SU-DHL-6 (cell line): ENCODE measurements around the gene COPS9.

Experiments
- H2AFZ ChIP-seq: fragments of 200-600 bp; sonication (generic); 2 replicates; pipeline ENCODE4 v1.6.1; 2014; ENCODE audit warnings: low read depth, mild to moderate bottlenecking, moderate library complexity, mixed read lengths, antibody characterized with exemption, low read length; ENCODE audit not compliant: severe bottlenecking
- H3F3A ChIP-seq: fragments of 200-600 bp; shearing (Covaris generic); 2 replicates; pipeline ENCODE4 v1.6.0; 2016; ENCODE audit warnings: antibody characterized with exemption, mild to moderate bottlenecking; ENCODE audit not compliant: insufficient read depth
- H3K27ac ChIP-seq: fragments of 200-600 bp; sonication (generic); 2 replicates; pipeline ENCODE4 v1.5.1; 2016; ENCODE audit warnings: low read depth, mild to moderate bottlenecking, low read length, moderate library complexity, mixed read lengths
- H3K27me3 ChIP-seq: fragments of 200-600 bp; sonication (generic), shearing (Covaris generic); 2 replicates; pipeline ENCODE4 v1.6.0; 2014; ENCODE audit warnings: mild to moderate bottlenecking, low read length
- H3K36me3 ChIP-seq: fragments of 200-600 bp; sonication (generic); 2 replicates; pipeline ENCODE4 v1.6.1; 2014; ENCODE audit warnings: mild to moderate bottlenecking, low read length, mixed read lengths
- H3K4me2 ChIP-seq: fragments of 300-600, 200-600 bp; shearing (Covaris generic), sonication (generic); 2 replicates; pipeline ENCODE4 v1.6.0; 2014; ENCODE audit warnings: low read length, low read depth, mild to moderate bottlenecking; ENCODE audit not compliant: poor library complexity, severe bottlenecking
- H3K4me3 ChIP-seq: fragments of 200-600 bp; sonication (generic); 2 replicates; pipeline ENCODE4 v1.5.1; 2014; ENCODE audit warnings: antibody characterized with exemption, low read length, mild to moderate bottlenecking, mixed read lengths; ENCODE audit not compliant: insufficient read depth, poor library complexity, severe bottlenecking
- H3K79me2 ChIP-seq: fragments of 200-600 bp; sonication (generic); 2 replicates; pipeline ENCODE4 v1.6.1; 2014; ENCODE audit warnings: mild to moderate bottlenecking, low read length, moderate library complexity; ENCODE audit not compliant: insufficient read depth
- H3K9ac ChIP-seq: fragments of 200-600 bp; sonication (generic); 2 replicates; pipeline ENCODE4 v1.7.0; 2014; ENCODE audit warnings: mild to moderate bottlenecking, low read length
- H3K9me2 ChIP-seq: fragments of 200-600 bp; sonication (generic); replicated peaks from 2 replicates; pipeline ENCODE4 v1.6.1; 2014; ENCODE audit warnings: low read length; ENCODE audit not compliant: insufficient read depth
- H3K9me3 ChIP-seq: fragments of 200-600 bp; sonication (generic); 2 replicates; pipeline ENCODE4 v1.6.1; 2014; ENCODE audit warnings: low read length, mixed read lengths; ENCODE audit not compliant: insufficient read depth
- H4K20me1 ChIP-seq: fragments of 200-600 bp; sonication (generic); 2 replicates; pipeline ENCODE4 v1.6.1; 2014; ENCODE audit warnings: low read depth, mild to moderate bottlenecking, antibody characterized with exemption, low read length, moderate library complexity, mixed read lengths
- EZH2phosphoT487 ChIP-seq: fragments of 200-600 bp; sonication (generic), shearing (Covaris generic); conservative IDR thresholded peaks from 2 replicates; pipeline ENCODE4 v1.6.1; 2018; ENCODE audit warnings: mild to moderate bottlenecking, antibody characterized with exemption, low read length, moderate library complexity, mixed read lengths
- TF ChIP-seq, protein P1 (sequence below): fragments of 200-600 bp; sonication (generic); IDR thresholded peaks from one replicate; pipeline ENCODE4 v1.5.1; 2017; ENCODE audit warnings: antibody characterized with exemption, mild to moderate bottlenecking, low read length, moderate library complexity; ENCODE audit not compliant: insufficient read depth, poor library complexity, severe bottlenecking

The COPS9 gene

DNA sequence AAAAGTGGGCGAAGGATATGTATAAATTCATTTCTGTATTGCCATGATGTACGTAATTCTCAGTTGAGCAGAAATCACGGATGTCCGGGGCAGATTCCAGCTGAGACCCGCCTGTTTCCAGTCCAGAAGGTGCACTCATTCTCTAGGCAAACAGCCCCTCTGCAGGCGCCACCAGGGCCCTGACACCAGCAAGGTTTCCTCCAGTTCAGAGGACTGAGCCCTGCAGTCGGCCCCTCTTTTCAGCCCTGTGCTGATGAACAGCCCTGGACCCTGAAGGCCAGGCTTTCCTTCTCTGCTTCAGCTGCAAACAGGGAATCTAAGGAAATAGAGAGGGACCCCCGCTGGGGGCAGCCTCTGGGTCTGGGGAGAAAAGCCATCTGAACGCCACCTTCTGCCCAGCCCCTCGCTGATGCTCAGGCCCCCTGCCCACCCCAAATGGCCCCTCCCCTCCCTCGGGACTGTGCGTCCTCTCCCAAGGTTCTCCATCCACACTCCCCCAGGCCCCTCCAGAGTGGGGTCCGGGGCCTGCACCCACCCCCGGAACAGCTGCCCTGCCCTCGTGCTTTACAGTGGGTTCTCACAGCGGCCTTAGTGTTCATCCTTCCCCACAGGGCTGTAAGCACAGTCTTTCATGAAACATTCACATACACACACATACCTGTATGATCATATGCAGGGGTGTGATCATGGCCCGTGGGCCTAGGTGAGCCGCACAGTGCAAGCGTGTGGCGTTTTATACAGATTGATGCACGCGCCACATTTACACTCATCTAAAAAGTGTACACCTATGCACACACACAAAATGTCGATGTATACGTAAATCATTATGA is 12.1 kb downstream of the COPS9 start:
- no peak overlapping the region for H3K27ac ChIP-seq
- no peak overlapping the region for H3K9ac ChIP-seq
- no peaks in the 10 kb centered on the region for H3K79me2 ChIP-seq
- H3K9me3 ChIP-seq = no peaks in the 10 kb centered on the region
- TF ChIP-seq, protein P1, sequence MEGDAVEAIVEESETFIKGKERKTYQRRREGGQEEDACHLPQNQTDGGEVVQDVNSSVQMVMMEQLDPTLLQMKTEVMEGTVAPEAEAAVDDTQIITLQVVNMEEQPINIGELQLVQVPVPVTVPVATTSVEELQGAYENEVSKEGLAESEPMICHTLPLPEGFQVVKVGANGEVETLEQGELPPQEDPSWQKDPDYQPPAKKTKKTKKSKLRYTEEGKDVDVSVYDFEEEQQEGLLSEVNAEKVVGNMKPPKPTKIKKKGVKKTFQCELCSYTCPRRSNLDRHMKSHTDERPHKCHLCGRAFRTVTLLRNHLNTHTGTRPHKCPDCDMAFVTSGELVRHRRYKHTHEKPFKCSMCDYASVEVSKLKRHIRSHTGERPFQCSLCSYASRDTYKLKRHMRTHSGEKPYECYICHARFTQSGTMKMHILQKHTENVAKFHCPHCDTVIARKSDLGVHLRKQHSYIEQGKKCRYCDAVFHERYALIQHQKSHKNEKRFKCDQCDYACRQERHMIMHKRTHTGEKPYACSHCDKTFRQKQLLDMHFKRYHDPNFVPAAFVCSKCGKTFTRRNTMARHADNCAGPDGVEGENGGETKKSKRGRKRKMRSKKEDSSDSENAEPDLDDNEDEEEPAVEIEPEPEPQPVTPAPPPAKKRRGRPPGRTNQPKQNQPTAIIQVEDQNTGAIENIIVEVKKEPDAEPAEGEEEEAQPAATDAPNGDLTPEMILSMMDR = no peak
- TF ChIP-seq EZH2phosphoT487 = no peak
- no peaks in the 10 kb centered on the region for H3F3A ChIP-seq
- H3K4me2 ChIP-seq = no peak overlapping the region
- H3K27me3 ChIP-seq = no peaks in the 10 kb centered on the region
- no peaks in the 10 kb centered on the region for H3K36me3 ChIP-seq
- no peak overlapping the region for H3K4me3 ChIP-seq
- no peaks in the 10 kb centered on the region for H4K20me1 ChIP-seq
- no peak overlapping the region for H2AFZ ChIP-seq
- no peaks in the 10 kb centered on the region for H3K9me2 ChIP-seq

DNA sequence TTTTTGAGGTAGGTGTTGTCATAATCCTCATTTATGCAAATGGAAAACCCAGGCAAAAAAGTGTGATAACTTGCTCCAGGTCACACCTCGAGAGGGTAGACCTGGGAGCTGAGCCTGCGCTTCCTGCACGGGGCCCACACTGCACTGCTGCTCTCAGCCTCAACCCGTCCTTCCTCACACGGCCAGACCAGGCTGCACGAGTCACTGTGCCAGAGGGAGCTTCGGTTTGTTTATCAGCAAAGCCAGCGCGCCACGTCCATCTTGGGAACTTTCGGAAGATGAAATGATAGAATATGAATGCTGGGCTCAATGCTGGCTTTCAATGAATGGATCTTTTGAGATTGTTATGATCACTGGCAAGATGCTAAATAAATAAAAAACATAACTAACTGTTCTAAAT is 14.4 kb downstream of the COPS9 start:
- Histone ChIP-seq H3K4me2 (no peak overlapping the region), H3K4me3 (no peak overlapping the region), H3K9ac (no peak overlapping the region), H3K79me2 (no peaks in the 10 kb centered on the region), H3K36me3 (no peaks in the 10 kb centered on the region), H3K27ac (no peak overlapping the region), H3K9me2 (no peaks in the 10 kb centered on the region), H4K20me1 (no peaks in the 10 kb centered on the region), H3F3A (no peaks in the 10 kb centered on the region), H3K27me3 (no peaks in the 10 kb centered on the region), H2AFZ (no peak overlapping the region), H3K9me3 (no peaks in the 10 kb centered on the region)
- TF ChIP-seq, protein P1 = no peak
- no peak for TF ChIP-seq EZH2phosphoT487

DNA sequence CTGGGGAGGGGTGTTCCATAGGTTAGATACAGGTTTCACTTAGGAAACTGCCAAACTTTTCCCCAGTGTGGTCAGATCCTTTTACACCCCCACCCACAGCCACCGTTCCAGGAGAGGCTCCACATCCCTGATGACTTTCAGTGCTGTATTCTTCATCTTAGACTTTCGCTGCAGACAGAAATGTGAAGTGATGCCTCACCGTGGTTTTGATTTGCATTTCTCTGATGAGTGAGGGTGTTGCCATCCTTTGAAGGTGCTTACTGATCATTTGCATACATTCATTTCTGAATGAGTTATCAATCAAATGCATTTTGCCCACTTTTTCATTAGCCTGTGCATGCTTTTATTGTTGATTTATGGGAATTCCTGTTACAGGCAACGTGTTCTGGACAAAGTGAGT is 14.9 kb downstream of the COPS9 start:
- Histone ChIP-seq H3F3A (no peaks in the 10 kb centered on the region), H3K27ac (no peak overlapping the region), H3K4me3 (no peak overlapping the region), H2AFZ (no peak overlapping the region), H3K4me2 (no peak overlapping the region), H3K79me2 (no peaks in the 10 kb centered on the region), H3K9me2 (no peaks in the 10 kb centered on the region), H3K9me3 (no peaks in the 10 kb centered on the region), H3K36me3 (no peaks in the 10 kb centered on the region), H4K20me1 (no peaks in the 10 kb centered on the region), H3K27me3 (no peaks in the 10 kb centered on the region), H3K9ac (no peak overlapping the region)
- TF ChIP-seq EZH2phosphoT487 = no peak
- TF ChIP-seq, protein P1 = no peak
